GM12878 (cell line): ENCODE measurements around the gene MOV10L1. TPM values are rescaled to one million over a fixed set of nuclear protein-coding genes. Genes with fewer than 3 reads are reported as not detected.

Experiments used
- ATAC-seq: fragments of 200-7000 bp; cut with Tn5 transposase; 3 replicates; pipeline ENCODE4 v1.9.1; 2020; ENCODE audit warnings: mild to moderate bottlenecking, moderate library complexity
- BruUV-seq: library from RNA; stranded (reverse); fragments of 400-500 nt; replicated peaks from 2 replicates; lab custom pipeline; 2021; lab: Mats Ljungman, UMichigan
- CTCF ChIA-PET: fragments of 300-600 bp; sonication (Branson Sonifier 250); formaldehyde crosslinking; extraction: SDS; loops from one replicate; lab custom pipeline; 2021; ENCODE audit warnings: inconsistent platforms; lab: Yijun Ruan, JAX
- POLR2A ChIA-PET: fragments of 350-600 bp; formaldehyde crosslinking; extraction: SDS; loops from one replicate; lab custom pipeline; 2021; ENCODE audit warnings: inconsistent platforms; lab: Charles Lee
- RAD21 ChIA-PET: fragments of 300-600 bp; sonication (Branson Sonifier 250); formaldehyde crosslinking; loops from one replicate; lab custom pipeline; 2023; ENCODE audit warnings: antibody characterized with exemption; ENCODE audit not compliant: unreplicated experiment; lab: Charles Lee
- SMC1A ChIA-PET: fragments of 300-600 bp; sonication (Branson Sonifier 250); formaldehyde crosslinking; loops from one replicate; lab custom pipeline; 2023; ENCODE audit not compliant: unreplicated experiment, uncharacterized antibody; lab: Charles Lee
- DNase-seq: peaks from one replicate; pipeline ENCODE4 v3.0.0-alpha.2; 2011; ENCODE audit warnings: low read depth, low spot score
- FAIRE-seq: peaks from 3 replicates; lab custom pipeline; 2011; peaks lifted over from hg19 to GRCh38; lab: Jason Lieb, UNC
- H2AFZ ChIP-seq: 2 replicates; pipeline ENCODE4 v1.6.0; 2011; ENCODE audit warnings: low read depth, low read length, control low read depth; ENCODE audit not compliant: control insufficient read depth
- H3K27ac ChIP-seq: 2 replicates; pipeline ENCODE4 v1.5.1; 2011; ENCODE audit warnings: control low read depth; ENCODE audit not compliant: control insufficient read depth, insufficient read depth
- H3K27me3 ChIP-seq, 2 experiments: replicated peaks in 1 of 2; 2 replicates each; pipeline versions ENCODE4 v1.6.0 to v1.6.1; 2011; ENCODE audit warnings: low read length in 1 of 2; ENCODE audit not compliant: control insufficient read depth in 2 of 2, insufficient read depth in 2 of 2
- H3K36me3 ChIP-seq, 2 experiments: 2 replicates each; pipeline ENCODE4 v1.5.1; 2011; ENCODE audit warnings: low read length in 1 of 2; ENCODE audit not compliant: control insufficient read depth in 2 of 2, insufficient read depth in 2 of 2
- H3K4me1 ChIP-seq: 2 replicates; pipeline ENCODE4 v1.6.1; 2011; ENCODE audit warnings: mild to moderate bottlenecking, low read length, moderate library complexity, mixed read lengths; ENCODE audit not compliant: control insufficient read depth, insufficient read depth
- H3K4me2 ChIP-seq: 2 replicates; pipeline ENCODE4 v1.6.0; 2011; ENCODE audit warnings: control low read depth; ENCODE audit not compliant: control insufficient read depth, insufficient read depth
- H3K4me3 ChIP-seq: fragments of 200-600 bp; sonication (generic); 2 replicates; pipeline ENCODE4 v1.5.1; 2016
- H3K79me2 ChIP-seq: 2 replicates; pipeline ENCODE4 v1.6.0; 2011; ENCODE audit warnings: low read length; ENCODE audit not compliant: control insufficient read depth, insufficient read depth
- H3K9ac ChIP-seq: 2 replicates; pipeline ENCODE4 v1.8.0; 2011; ENCODE audit warnings: low read length, control low read depth, mixed read lengths; ENCODE audit not compliant: control insufficient read depth, insufficient read depth
- H3K9me3 ChIP-seq: replicated peaks from 3 replicates; pipeline ENCODE4 v1.5.1; 2011; ENCODE audit warnings: mild to moderate bottlenecking, low read length; ENCODE audit not compliant: control insufficient read depth, insufficient read depth
- H4K20me1 ChIP-seq: 2 replicates; pipeline ENCODE4 v1.6.0; 2011; ENCODE audit not compliant: control insufficient read depth, insufficient read depth
- DPF2 ChIP-seq: fragments of 450-650 bp; IDR thresholded peaks from 2 replicates; pipeline ENCODE4 v1.6.1; 2017; ENCODE audit warnings: mild to moderate bottlenecking
- IKZF2 ChIP-seq, 2 experiments: fragments of 450-650 bp; IDR thresholded peaks; 2 replicates each; pipeline ENCODE4 v1.6.1; 2017; ENCODE audit warnings: mild to moderate bottlenecking in 2 of 2, moderate library complexity in 2 of 2
- NR2C2 ChIP-seq: IDR thresholded peaks from 2 replicates; pipeline ENCODE4 v1.6.1; 2011; ENCODE audit warnings: borderline replicate concordance, low read depth; ENCODE audit not compliant: control insufficient read depth, insufficient read length
- NRF1 ChIP-seq: conservative IDR thresholded peaks from 2 replicates; pipeline ENCODE4 v1.6.1; 2011; ENCODE audit warnings: mild to moderate bottlenecking, low read depth, low read length, improper control_type of control experiment
- POLR2AphosphoS5 ChIP-seq: IDR thresholded peaks from 2 replicates; pipeline ENCODE4 v1.6.1; 2011; ENCODE audit warnings: mild to moderate bottlenecking, low read length, inconsistent platforms
- REST ChIP-seq: IDR thresholded peaks from 2 replicates; pipeline ENCODE4 v1.6.1; 2012; ENCODE audit warnings: mild to moderate bottlenecking, low read depth, low read length
- WGBS: methylation state at CpG from one replicate; pipeline ENCODE4 v1.1.6; 2016; ENCODE audit warnings: low lambda C conversion rate; ENCODE audit not compliant: insufficient replicate concordance, insufficient coverage; ENCODE audit errors: missing lambda C conversion rate; 5-methylcytosine and 5-hydroxymethylcytosine counted together
- in situ Hi-C: fragments of 300-500 bp; cut with MboI; formaldehyde crosslinking; loops from 9 replicates; pipeline ENCODE4 v1.14.3; 2018; ENCODE audit warnings: mixed read lengths
- intact Hi-C: fragments of 100-400 bp; cut with micrococcal nuclease; formaldehyde crosslinking; loops from one replicate; pipeline ENCODE4 v1.14.2; 2022; ENCODE audit not compliant: unreplicated experiment
- polyA plus RNA-seq, 11 experiments: library from polyadenylated mRNA; depleted of rRNA in 4 of 11; unstranded in 6 of 11; stranded (reverse) in 5 of 11; fragments of >200 nt; fragmentation: Nextera tagmentation in 4 of 11; fragmentation: Illumina TruSeq in 1 of 11; extraction: Ambion mirVana in 4 of 11; extraction: Trizol in 1 of 11; gene quantifications; 1 replicate in 1 of 11; 2 replicates in 10 of 11; pipeline versions ENCODE4 v1.2.1 to v1.2.3, GENCODE V29; 2011 to 2016; ENCODE audit warnings: inconsistent platforms in 2 of 11, missing spikeins in 2 of 11, low read depth in 1 of 11
- total RNA-seq, 4 experiments: library from RNA; depleted of rRNA in 3 of 4; stranded (reverse); fragments of >200 nt in 3 of 4; fragmentation: Illumina TruSeq in 1 of 4; extraction: Trizol in 1 of 4; gene quantifications; 2 replicates each; pipeline versions ENCODE4 v1.2.1 to v1.2.3, GENCODE V29; 2013 to 2021
- TF ChIP-seq, protein P1 (sequence below): fragments of 450-650 bp; conservative IDR thresholded peaks from 2 replicates; pipeline ENCODE4 v1.6.1; 2017; ENCODE audit warnings: mild to moderate bottlenecking, moderate library complexity

The MOV10L1 gene
- total and polyA plus RNA-seq, 10 of the 15 experiments (the other 5 are each of a cell fraction or from before 2014, with no cell fraction given), result 0.22 TPM; not detected in 9

DNA sequence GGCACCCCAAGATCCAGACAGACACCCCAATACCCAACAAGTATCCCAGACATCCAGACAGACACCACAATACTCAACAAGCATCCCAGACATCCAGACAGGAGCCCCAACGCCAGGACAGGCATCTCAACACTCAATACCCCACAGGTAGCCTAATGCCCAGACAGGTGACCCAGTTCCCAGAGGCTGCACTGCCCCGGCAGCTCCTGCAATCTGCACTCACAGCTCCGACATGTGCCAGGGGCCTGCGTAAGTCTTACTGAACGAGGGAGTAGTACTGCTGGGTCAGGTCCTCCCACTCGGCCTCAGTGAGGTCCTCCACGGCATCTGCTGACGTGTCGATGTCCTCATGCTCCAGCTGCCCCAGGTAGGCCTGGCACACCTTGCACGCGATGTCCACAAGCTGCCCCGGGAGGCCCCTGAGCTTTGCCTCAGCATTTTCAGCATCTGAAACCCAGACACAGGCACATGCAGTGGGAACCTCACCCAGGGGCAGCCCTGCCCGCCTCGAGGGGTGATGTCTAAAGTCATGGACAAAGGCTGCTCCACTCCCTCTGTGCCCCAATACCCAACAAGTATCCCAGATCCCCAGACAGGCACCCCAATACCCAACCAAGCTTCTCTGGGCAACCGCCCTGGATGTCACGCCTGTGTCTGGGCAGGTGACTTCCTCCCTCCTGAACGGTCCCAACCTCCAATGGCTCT lies 48.3 kb upstream of the MOV10L1 start:
- POLR2A ChIA-PET, result no interaction called here
- CTCF ChIA-PET, result no interaction called here
- Histone ChIP-seq H4K20me1 (no peaks in the 10 kb centered on the region), H3K4me3 (no peak overlapping the region), H3K36me3 (no peaks in the 10 kb centered on the region), H3K79me2 (no peaks in the 10 kb centered on the region), H3K27me3 (no peaks in the 10 kb centered on the region; a peak in 1 of 4 replicates), H3K9ac (no peak overlapping the region), H3K4me1 (no peaks in the 10 kb centered on the region), H2AFZ (no peak overlapping the region), H3K9me3 (no peaks in the 10 kb centered on the region; the same call in 2 of the 3 replicates), H3K27ac (no peak overlapping the region), H3K4me2 (no peak overlapping the region)
- ATAC-seq (no peak), DNase-seq (no peak), FAIRE-seq (no peak)
- WGBS, result 38% methylated on average over 17 of the region's 17 CpGs
- no TSS peak for BruUV-seq
- intact Hi-C loops (no loop called here), in situ Hi-C loops (loop anchor here (25.0 kb wide), 1 partner anchor 704 kb away; no protein-coding TSS in a partner anchor)
- RAD21 ChIA-PET, result no interaction called here
- SMC1A ChIA-PET, result no interaction called here
- TF ChIP-seq, protein P1, sequence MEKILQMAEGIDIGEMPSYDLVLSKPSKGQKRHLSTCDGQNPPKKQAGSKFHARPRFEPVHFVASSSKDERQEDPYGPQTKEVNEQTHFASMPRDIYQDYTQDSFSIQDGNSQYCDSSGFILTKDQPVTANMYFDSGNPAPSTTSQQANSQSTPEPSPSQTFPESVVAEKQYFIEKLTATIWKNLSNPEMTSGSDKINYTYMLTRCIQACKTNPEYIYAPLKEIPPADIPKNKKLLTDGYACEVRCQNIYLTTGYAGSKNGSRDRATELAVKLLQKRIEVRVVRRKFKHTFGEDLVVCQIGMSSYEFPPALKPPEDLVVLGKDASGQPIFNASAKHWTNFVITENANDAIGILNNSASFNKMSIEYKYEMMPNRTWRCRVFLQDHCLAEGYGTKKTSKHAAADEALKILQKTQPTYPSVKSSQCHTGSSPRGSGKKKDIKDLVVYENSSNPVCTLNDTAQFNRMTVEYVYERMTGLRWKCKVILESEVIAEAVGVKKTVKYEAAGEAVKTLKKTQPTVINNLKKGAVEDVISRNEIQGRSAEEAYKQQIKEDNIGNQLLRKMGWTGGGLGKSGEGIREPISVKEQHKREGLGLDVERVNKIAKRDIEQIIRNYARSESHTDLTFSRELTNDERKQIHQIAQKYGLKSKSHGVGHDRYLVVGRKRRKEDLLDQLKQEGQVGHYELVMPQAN, result no peak
- TF ChIP-seq NRF1, result no peak
- TF ChIP-seq POLR2AphosphoS5, result no peak
- TF ChIP-seq NR2C2, result no peak
- TF ChIP-seq DPF2, result no peak
- TF ChIP-seq IKZF2 (IDR thresholded peaks at IDR 0.05), result no peak
- no peak for TF ChIP-seq REST
